Endothelial cell of umbilical vein (primary cell): Measurements from ENCODE around the gene ABCC1. TPM values are rescaled to one million over a fixed set of nuclear protein-coding genes. Genes with fewer than 3 reads are reported as not detected.

ENCODE experiments used
- BruUV-seq: library from RNA; stranded (reverse); fragments of 400-500 nt; replicated peaks from 2 replicates; lab custom pipeline; 2021; lab: Mats Ljungman, UMichigan
- CTCF ChIA-PET: fragments of 300-600, 350-600 bp; sonication (Branson Sonifier 250); formaldehyde crosslinking; loops from one replicate; lab custom pipeline; 2021; ENCODE audit warnings: antibody characterized with exemption, inconsistent platforms; lab: Charles Lee
- POLR2A ChIA-PET: fragments of 300-600, 350-600 bp; sonication (Branson Sonifier 250); formaldehyde crosslinking; loops from one replicate; lab custom pipeline; 2021; ENCODE audit warnings: antibody characterized with exemption, inconsistent platforms; lab: Charles Lee
- DNase-seq: peaks from one replicate; pipeline ENCODE4 v3.0.0-alpha.2; 2011; ENCODE audit warnings: low read depth, low spot score
- FAIRE-seq: peaks from 2 replicates; lab custom pipeline; 2011; peaks lifted over from hg19 to GRCh38; lab: Jason Lieb, UNC
- H2AFZ ChIP-seq: 2 replicates; pipeline ENCODE4 v1.6.0; 2012; ENCODE audit warnings: low read depth, low read length, control low read depth, inconsistent platforms
- H3K27ac ChIP-seq: 2 replicates; pipeline ENCODE4 v1.5.1; 2011; ENCODE audit warnings: low read depth, mild to moderate bottlenecking, control low read depth, low read length, moderate library complexity; ENCODE audit not compliant: insufficient read depth
- H3K27me3 ChIP-seq, 2 experiments: 2 replicates each; pipeline versions ENCODE4 v1.6.0 to v1.6.1; 2011; ENCODE audit warnings: low read length in 2 of 2, mixed read lengths in 1 of 2; ENCODE audit not compliant: control insufficient read depth in 2 of 2, insufficient read depth in 2 of 2
- H3K36me3 ChIP-seq, 2 experiments: 2 replicates in 1 of 2; 3 replicates in 1 of 2; pipeline ENCODE4 v1.5.1; 2011; ENCODE audit warnings: low read length in 2 of 2, mild to moderate bottlenecking in 1 of 2, moderate library complexity in 1 of 2; ENCODE audit not compliant: control insufficient read depth in 2 of 2, insufficient read depth in 2 of 2; ENCODE audit errors: extremely low read depth in 1 of 2
- H3K4me1 ChIP-seq: 3 replicates; pipeline ENCODE4 v1.5.1; 2011; ENCODE audit warnings: mild to moderate bottlenecking, low read length; ENCODE audit not compliant: control insufficient read depth, insufficient read depth; ENCODE audit errors: extremely low read depth
- H3K4me2 ChIP-seq: 2 replicates; pipeline ENCODE4 v1.6.1; 2011; ENCODE audit warnings: low read length, control low read depth, mixed read lengths; ENCODE audit not compliant: insufficient read depth
- H3K4me3 ChIP-seq, 3 experiments: fragments of 200-600 bp in 1 of 3; sonication (generic), shearing (Covaris generic) in 1 of 3; replicated peaks in 1 of 3; 2 replicates each; pipeline ENCODE4 v1.5.1; 2011 to 2016; ENCODE audit warnings: control low read depth in 3 of 3, low read length in 3 of 3, mild to moderate bottlenecking in 2 of 3, inconsistent platforms in 1 of 3, low read depth in 1 of 3, moderate library complexity in 1 of 3; ENCODE audit not compliant: insufficient read depth in 1 of 3
- H3K79me2 ChIP-seq: 2 replicates; pipeline ENCODE4 v1.6.0; 2012; ENCODE audit warnings: low read length, inconsistent platforms; ENCODE audit not compliant: control insufficient read depth, insufficient read depth
- H3K9ac ChIP-seq: replicated peaks from 2 replicates; pipeline ENCODE3; 2011; ENCODE audit warnings: low read length, control low read depth; ENCODE audit not compliant: insufficient read depth; ENCODE audit errors: extremely low read depth
- H3K9me1 ChIP-seq: replicated peaks from 3 replicates; pipeline ENCODE4 v1.6.0; 2011; ENCODE audit warnings: mild to moderate bottlenecking, low read length; ENCODE audit not compliant: control insufficient read depth, insufficient read depth; ENCODE audit errors: extremely low read depth
- H3K9me3 ChIP-seq: replicated peaks from 2 replicates; pipeline ENCODE4 v1.5.1; 2012; ENCODE audit warnings: low read length, inconsistent platforms; ENCODE audit not compliant: control insufficient read depth, insufficient read depth
- H4K20me1 ChIP-seq: replicated peaks from 2 replicates; pipeline ENCODE3; 2011; ENCODE audit warnings: mild to moderate bottlenecking, low read length; ENCODE audit not compliant: control insufficient read depth, insufficient read depth; ENCODE audit errors: extremely low read depth
- EZH2 ChIP-seq: IDR thresholded peaks from 2 replicates; pipeline ENCODE4 v1.6.1; 2012; ENCODE audit warnings: borderline replicate concordance, low read depth, mild to moderate bottlenecking, moderate library complexity, low read length, inconsistent platforms; ENCODE audit not compliant: severe bottlenecking
- FOS ChIP-seq: IDR thresholded peaks from 2 replicates; pipeline ENCODE4 v1.6.1; 2011; ENCODE audit warnings: mild to moderate bottlenecking, low read length, moderate library complexity, borderline replicate concordance; ENCODE audit not compliant: insufficient read depth
- GATA2 ChIP-seq: IDR thresholded peaks from 2 replicates; pipeline ENCODE4 v1.7.0; 2011; ENCODE audit warnings: low read depth, mild to moderate bottlenecking, moderate library complexity, mixed read lengths, low read length; ENCODE audit not compliant: insufficient read length, insufficient read depth
- JUN ChIP-seq: IDR thresholded peaks from 2 replicates; pipeline ENCODE4 v1.6.1; 2011; ENCODE audit warnings: borderline replicate concordance, low read depth; ENCODE audit not compliant: insufficient read length, insufficient read depth
- MAX ChIP-seq: IDR thresholded peaks from 2 replicates; pipeline ENCODE4 v1.6.1; 2011; ENCODE audit not compliant: insufficient read depth, insufficient read length
- MYC ChIP-seq: IDR thresholded peaks from one replicate; pipeline ENCODE4 v1.6.1; 2011; ENCODE audit warnings: mild to moderate bottlenecking, low read depth, low read length
- POLR2A ChIP-seq: IDR thresholded peaks from 2 replicates; pipeline ENCODE4 v1.6.1; 2012; ENCODE audit warnings: low read depth, mild to moderate bottlenecking, control low read depth, low read length
- POLR2AphosphoS5 ChIP-seq: IDR thresholded peaks from 2 replicates; pipeline ENCODE4 v1.6.1; 2012; ENCODE audit warnings: low read depth, mild to moderate bottlenecking, control low read depth, low read length, moderate library complexity; ENCODE audit not compliant: insufficient read depth
- dilution Hi-C: fragments of 300-500 bp; cut with MboI; formaldehyde crosslinking; loops from one replicate; pipeline ENCODE4 v1.15.0; 2019; ENCODE audit warnings: low sequenced_read_pairs; ENCODE audit not compliant: extremely low pct_ligation_motif_present
- intact Hi-C: fragments of 100-400 bp; cut with micrococcal nuclease; formaldehyde crosslinking; loops from one replicate; pipeline ENCODE4 v1.10.0; 2022
- polyA plus RNA-seq, 4 experiments: library from polyadenylated mRNA; depleted of rRNA in 3 of 4; stranded (reverse) in 3 of 4; unstranded in 1 of 4; fragments of >200 nt; gene quantifications; 2 replicates each; pipeline versions ENCODE4 v1.2.1 to v1.2.3, GENCODE V29; 2011 to 2012; ENCODE audit warnings: missing spikeins in 1 of 4
- total RNA-seq: library from RNA; stranded (reverse); gene quantifications from 2 replicates; pipeline ENCODE4 v1.2.3, GENCODE V29; 2021
- TF ChIP-seq, protein P1 (sequence below), 2 donors: IDR thresholded peaks; 1 replicate in 1 of 2; 2 replicates in 1 of 2; pipeline ENCODE4 v1.5.1; 2011; ENCODE audit warnings: low read length in 2 of 2, mild to moderate bottlenecking in 2 of 2, moderate library complexity in 2 of 2, control low read depth in 1 of 2, inconsistent platforms in 1 of 2, low read depth in 1 of 2; ENCODE audit not compliant: insufficient read depth in 1 of 2; ENCODE audit errors: extremely low read depth in 1 of 2

The ABCC1 gene
- total and polyA plus RNA-seq, 2 donors (not counting 3 experiments of a cell fraction or from before 2014, with no cell fraction given): 46.1 to 89.2 TPM

- H3K4me2 ChIP-seq: no peak overlapping the region
- CTCF ChIA-PET: interaction anchor here (1.8 to 2.0 kb wide), 2 partner anchors 14 to 162 kb away, joined by 4 to 9 read pairs; no protein-coding TSS in a partner anchor
- dilution Hi-C loops (no loop called here), intact Hi-C loops (no loop called here)
- no TSS peak for BruUV-seq
- H3K4me1 ChIP-seq: no peaks in the 10 kb centered on the region
- peaks cover 21 to 34% of the 10 kb centered on the region in 2 experiments for H3K36me3 ChIP-seq
- no peak for TF ChIP-seq EZH2
- no peak for TF ChIP-seq GATA2
- no peak for TF ChIP-seq FOS
- TF ChIP-seq POLR2A: no peak
- TF ChIP-seq JUN: no peak
- TF ChIP-seq MYC: no peak
- TF ChIP-seq, protein P1, sequence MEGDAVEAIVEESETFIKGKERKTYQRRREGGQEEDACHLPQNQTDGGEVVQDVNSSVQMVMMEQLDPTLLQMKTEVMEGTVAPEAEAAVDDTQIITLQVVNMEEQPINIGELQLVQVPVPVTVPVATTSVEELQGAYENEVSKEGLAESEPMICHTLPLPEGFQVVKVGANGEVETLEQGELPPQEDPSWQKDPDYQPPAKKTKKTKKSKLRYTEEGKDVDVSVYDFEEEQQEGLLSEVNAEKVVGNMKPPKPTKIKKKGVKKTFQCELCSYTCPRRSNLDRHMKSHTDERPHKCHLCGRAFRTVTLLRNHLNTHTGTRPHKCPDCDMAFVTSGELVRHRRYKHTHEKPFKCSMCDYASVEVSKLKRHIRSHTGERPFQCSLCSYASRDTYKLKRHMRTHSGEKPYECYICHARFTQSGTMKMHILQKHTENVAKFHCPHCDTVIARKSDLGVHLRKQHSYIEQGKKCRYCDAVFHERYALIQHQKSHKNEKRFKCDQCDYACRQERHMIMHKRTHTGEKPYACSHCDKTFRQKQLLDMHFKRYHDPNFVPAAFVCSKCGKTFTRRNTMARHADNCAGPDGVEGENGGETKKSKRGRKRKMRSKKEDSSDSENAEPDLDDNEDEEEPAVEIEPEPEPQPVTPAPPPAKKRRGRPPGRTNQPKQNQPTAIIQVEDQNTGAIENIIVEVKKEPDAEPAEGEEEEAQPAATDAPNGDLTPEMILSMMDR (IDR thresholded peaks at IDR 0.05; ENCODE audit: extremely low read depth in 1 of 2, insufficient read depth in 1 of 2, low read depth in 1 of 2, low read length in 2 of 2): no peak
- TF ChIP-seq MAX: no peak
- TF ChIP-seq POLR2AphosphoS5: no peak
- H3K9ac ChIP-seq: no peak overlapping the region
- H3K79me2 ChIP-seq: peaks cover 16% of the 10 kb centered on the region
- no peak overlapping the region for H2AFZ ChIP-seq
- DNase-seq (no peak), FAIRE-seq (no peak)
- no peaks in the 10 kb centered on the region for H3K9me3 ChIP-seq
- no peak overlapping the region for H3K27ac ChIP-seq
- no peaks in the 10 kb centered on the region for H3K27me3 ChIP-seq
- POLR2A ChIA-PET: no interaction called here
- no peak overlapping the region for H3K4me3 ChIP-seq
- H3K9me1 ChIP-seq: no peaks in the 10 kb centered on the region
- peaks cover 2% of the 10 kb centered on the region for H4K20me1 ChIP-seq
These were observed 87.0 kb downstream of the ABCC1 start for GRCh38 chr16:16036359-16036792.
